ENCODE results near the gene UBE2E2.
"Not testable (repeated sequence)": the region's sequence is repeated elsewhere in the genome, so short reads cannot be mapped to it uniquely, and the experiment has no call there.

UBE2E2 gene

GRCh38 chr3:23594894-23595670, 392.0 kb downstream of the UBE2E2 start:
- no peak for DNase-seq

GRCh38 chr3:23595851-23596250, 392.7 kb downstream of the UBE2E2 start:
- no peak for DNase-seq

- no peak for DNase-seq
Observed at GRCh38 chr3:23600167-23600871, 397.2 kb downstream of the UBE2E2 start.

GRCh38 chr3:23601091-23601822, 398.1 kb downstream of the UBE2E2 start:
- DNase-seq = no peak

- DNase-seq = no peak
Observed at GRCh38 chr3:23602971-23603370, 399.8 kb downstream of the UBE2E2 start.

- no peak for DNase-seq
Observed at GRCh38 chr3:23607184-23607847, 404.2 kb downstream of the UBE2E2 start.

GRCh38 chr3:23608650-23609049, 405.5 kb downstream of the UBE2E2 start:
- no peak for DNase-seq

GRCh38 chr3:23611737-23612295, 408.7 kb downstream of the UBE2E2 start:
- DNase-seq = no peak

- no peak for DNase-seq
Observed at GRCh38 chr3:23612296-23612891, 409.3 kb downstream of the UBE2E2 start.

- DNase-seq = no peak
Observed at GRCh38 chr3:23615068-23615467, 411.9 kb downstream of the UBE2E2 start.

GRCh38 chr3:23618475-23618874, 415.3 kb downstream of the UBE2E2 start:
- DNase-seq = not testable (repeated sequence)

- DNase-seq = no peak
Observed at GRCh38 chr3:23619705-23620637, 416.8 kb downstream of the UBE2E2 start.

GRCh38 chr3:23620638-23621015, 417.5 kb downstream of the UBE2E2 start:
- DNase-seq = no peak

- DNase-seq = no peak
Observed at GRCh38 chr3:23623844-23624243, 420.7 kb downstream of the UBE2E2 start.

- DNase-seq = no peak
Observed at GRCh38 chr3:23624305-23624704, 421.2 kb downstream of the UBE2E2 start.

GRCh38 chr3:23626442-23626841, 423.3 kb downstream of the UBE2E2 start:
- no peak for DNase-seq

GRCh38 chr3:23629181-23629894, 426.2 kb downstream of the UBE2E2 start:
- DNase-seq = no peak

GRCh38 chr3:23633261-23633960, 430.3 kb downstream of the UBE2E2 start:
- DNase-seq = no peak

GRCh38 chr3:23637339-23637738, 434.2 kb downstream of the UBE2E2 start:
- no peak for DNase-seq
